SK-N-SH (cell line): ENCODE measurements around the gene UQCR10. TPM values are rescaled to one million over a fixed set of nuclear protein-coding genes. Genes with fewer than 3 reads are reported as not detected.

Experiments used
- CTCF ChIA-PET: fragments of 300-600, 350-600 bp; formaldehyde crosslinking; extraction: SDS; loops from one replicate; lab custom pipeline; 2021; lab: Yijun Ruan, JAX
- POLR2A ChIA-PET: fragments of 350-600 bp; sonication (Branson Sonifier 250); formaldehyde crosslinking; extraction: SDS; loops from one replicate; lab custom pipeline; 2020; ENCODE audit warnings: antibody characterized with exemption, inconsistent platforms; lab: Yijun Ruan, JAX
- DNase-seq: peaks from one replicate; pipeline ENCODE4 v3.0.0; 2012
- H2AFZ ChIP-seq: fragments of 200-600 bp; sonication (generic); 2 replicates; pipeline ENCODE4 v1.8.1; 2016; ENCODE audit warnings: antibody characterized with exemption, mild to moderate bottlenecking, low read depth
- H3F3A ChIP-seq: fragments of 200-600 bp; sonication (generic); replicated peaks from 2 replicates; pipeline ENCODE3; 2016; ENCODE audit warnings: antibody characterized with exemption, mild to moderate bottlenecking; ENCODE audit not compliant: insufficient read depth
- H3K27ac ChIP-seq, 2 experiments: fragments of 200-500 bp in 1 of 2; fragments of 200-600 bp in 1 of 2; sonication (Bioruptor generic) in 1 of 2; sonication (generic), shearing (Covaris generic) in 1 of 2; 2 replicates each; pipeline versions ENCODE4 v1.5.1 to v1.6.1; 2014 to 2016; ENCODE audit warnings: low read depth in 2 of 2, inconsistent platforms in 1 of 2, low read length in 1 of 2, mild to moderate bottlenecking in 1 of 2, mixed read lengths in 1 of 2
- H3K27me3 ChIP-seq: fragments of 200-600 bp; sonication (generic), shearing (Covaris generic); 2 replicates; pipeline ENCODE4 v1.6.1; 2016; ENCODE audit warnings: mixed run types; ENCODE audit not compliant: insufficient read depth
- H3K36me3 ChIP-seq, 2 experiments: fragments of 200-500 bp in 1 of 2; fragments of 200-600 bp in 1 of 2; sonication (Bioruptor generic) in 1 of 2; sonication (generic) in 1 of 2; replicated peaks in 1 of 2; 2 replicates each; pipeline versions ENCODE3 to v1.5.1; 2014 to 2016; ENCODE audit warnings: low read length in 1 of 2, mild to moderate bottlenecking in 1 of 2; ENCODE audit not compliant: insufficient read depth in 2 of 2, control insufficient read depth in 1 of 2
- H3K4me1 ChIP-seq, 2 experiments: fragments of 200-500 bp in 1 of 2; fragments of 200-600 bp in 1 of 2; sonication (Bioruptor generic) in 1 of 2; sonication (generic), shearing (Covaris generic) in 1 of 2; 2 replicates each; pipeline versions ENCODE4 v1.5.1 to v1.6.1; 2014 to 2016; ENCODE audit warnings: low read depth in 1 of 2, low read length in 1 of 2, mixed run types in 1 of 2; ENCODE audit not compliant: insufficient read depth in 2 of 2, control insufficient read depth in 1 of 2
- H3K4me2 ChIP-seq: fragments of 200-600 bp; sonication (generic), shearing (Covaris generic); 2 replicates; pipeline ENCODE4 v1.6.1; 2017; ENCODE audit warnings: mixed run types
- H3K4me3 ChIP-seq, 2 experiments: fragments of 200-500 bp in 1 of 2; fragments of 200-600 bp in 1 of 2; sonication (Bioruptor generic) in 1 of 2; sonication (generic), shearing (Covaris generic) in 1 of 2; 2 replicates each; pipeline versions ENCODE4 v1.5.1 to v1.8.1; 2014 to 2016; ENCODE audit warnings: low read depth in 2 of 2, inconsistent platforms in 1 of 2, low read length in 1 of 2, mild to moderate bottlenecking in 1 of 2, mixed read lengths in 1 of 2, moderate library complexity in 1 of 2
- H3K79me2 ChIP-seq: fragments of 200-600 bp; sonication (generic); 2 replicates; pipeline ENCODE4 v1.8.1; 2017; ENCODE audit warnings: mild to moderate bottlenecking; ENCODE audit not compliant: insufficient read depth
- H3K9ac ChIP-seq: fragments of 200-600 bp; sonication (generic); 2 replicates; pipeline ENCODE4 v1.6.1; 2017; ENCODE audit warnings: mixed run types
- H3K9me2 ChIP-seq: fragments of 200-600 bp; sonication (generic); 2 replicates; pipeline ENCODE4 v1.6.1; 2017; ENCODE audit warnings: mixed run types
- H3K9me3 ChIP-seq: fragments of 200-600 bp; sonication (generic); 2 replicates; pipeline ENCODE4 v1.6.1; 2017; ENCODE audit warnings: mixed run types, mild to moderate bottlenecking, moderate library complexity
- H4K20me1 ChIP-seq: fragments of 200-600 bp; sonication (generic); 2 replicates; pipeline ENCODE4 v1.6.1; 2017; ENCODE audit warnings: mild to moderate bottlenecking, mixed run types; ENCODE audit not compliant: insufficient read depth
- ELF1 ChIP-seq: IDR thresholded peaks from 2 replicates; pipeline ENCODE4 v1.4.0; 2012
- FOSL2 ChIP-seq: IDR thresholded peaks from 2 replicates; pipeline ENCODE4 v1.4.0; 2012; ENCODE audit warnings: low read depth, mild to moderate bottlenecking, moderate library complexity, borderline replicate concordance
- FOXJ3 ChIP-seq: sonication (generic); formaldehyde crosslinking; IDR thresholded peaks from 2 replicates; pipeline ENCODE4 v1.5.1; 2020; ENCODE audit warnings: mild to moderate bottlenecking, missing genetic modification reagents
- GATA2 ChIP-seq: sonication (generic); formaldehyde crosslinking; IDR thresholded peaks from 2 replicates; pipeline ENCODE4 v1.5.0; 2020; ENCODE audit warnings: mild to moderate bottlenecking, missing genetic modification reagents
- MEF2A ChIP-seq: IDR thresholded peaks from 2 replicates; pipeline ENCODE4 v1.4.0; 2012; ENCODE audit warnings: low read depth, borderline replicate concordance
- MXI1 ChIP-seq: IDR thresholded peaks from 2 replicates; pipeline ENCODE4 v1.6.1; 2012; ENCODE audit warnings: mild to moderate bottlenecking, low read depth, low read length, improper control_type of control experiment
- NRF1 ChIP-seq: IDR thresholded peaks from 2 replicates; pipeline ENCODE4 v1.6.1; 2012; ENCODE audit warnings: low read depth, mild to moderate bottlenecking, low read length
- PBX3 ChIP-seq: IDR thresholded peaks from 2 replicates; pipeline ENCODE4; 2012
- POLR2AphosphoS5 ChIP-seq: IDR thresholded peaks from 2 replicates; pipeline ENCODE4 v1.6.1; 2012; ENCODE audit warnings: low read depth, low read length
- SIN3A ChIP-seq: IDR thresholded peaks from 2 replicates; pipeline ENCODE4 v1.6.1; 2012; ENCODE audit warnings: low read depth, mild to moderate bottlenecking, low read length, moderate library complexity, borderline replicate concordance
- SMC3 ChIP-seq: IDR thresholded peaks from 2 replicates; pipeline ENCODE4 v1.6.1; 2012; ENCODE audit warnings: low read depth, low read length, improper control_type of control experiment
- TAF1 ChIP-seq: IDR thresholded peaks from 2 replicates; pipeline ENCODE4 v1.6.1; 2012; ENCODE audit warnings: low read depth, mild to moderate bottlenecking, low read length, moderate library complexity, borderline replicate concordance
- TCF12 ChIP-seq: IDR thresholded peaks from 2 replicates; pipeline ENCODE4 v1.4.0; 2012
- WGBS: methylation state at CpG from one replicate; pipeline ENCODE4 v1.1.6; 2017; ENCODE audit warnings: low lambda C conversion rate; 5-methylcytosine and 5-hydroxymethylcytosine counted together
- polyA plus RNA-seq, 3 experiments: library from polyadenylated mRNA; depleted of rRNA; stranded (reverse); fragments of >200 nt; gene quantifications; 2 replicates each; pipeline ENCODE4 v1.2.3, GENCODE V29; 2012

Gene UQCR10
- polyA plus RNA-seq, 1 of the 3 experiments (the other 2 are of a cell fraction): 248 TPM

DNA sequence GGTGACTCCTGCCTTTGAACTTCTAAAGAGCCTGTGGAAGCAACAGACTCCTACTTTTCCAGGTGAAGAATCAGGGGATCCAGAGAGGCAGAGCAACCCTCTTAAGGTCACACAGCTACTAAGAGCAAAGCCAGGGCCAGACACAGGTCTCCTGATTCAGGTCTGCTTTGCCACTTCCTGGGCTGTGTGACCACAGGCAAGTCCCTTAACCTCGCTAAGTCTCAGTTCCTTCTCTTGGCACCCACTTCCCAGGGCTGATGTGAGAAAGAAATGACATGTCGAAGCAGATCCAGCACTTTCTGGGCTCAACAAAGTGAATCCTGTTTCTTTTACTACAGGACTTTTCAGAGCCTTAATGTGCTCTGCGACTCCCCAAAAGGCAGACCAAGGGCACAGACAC, 30.2 kb downstream of the UQCR10 start:
- POLR2A ChIA-PET: no interaction called here
- no peaks in the 10 kb centered on the region for H3K9me3 ChIP-seq
- WGBS: 97% methylated on average over 3 of the region's 3 CpGs

DNA sequence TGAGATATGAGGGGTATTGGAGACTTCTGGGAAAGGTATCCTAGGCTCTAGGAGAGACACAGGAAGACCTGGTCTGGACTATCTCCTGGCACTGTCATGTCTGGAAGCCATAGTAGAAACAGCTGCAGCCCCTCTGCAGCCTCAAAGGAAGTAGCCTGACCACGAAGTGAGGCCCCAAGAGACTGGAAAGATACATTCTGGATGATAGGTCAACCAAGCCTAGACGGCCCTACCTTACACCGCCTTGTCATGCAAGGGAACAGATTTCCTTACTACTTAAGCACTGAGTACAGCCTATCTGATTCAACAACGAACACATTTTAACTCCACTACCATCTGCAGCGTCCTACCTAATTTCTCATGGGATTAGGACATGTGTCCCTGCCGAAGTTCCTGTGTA, 31.1 kb downstream of the UQCR10 start:
- Histone ChIP-seq H3K4me3 (peak overlapping the region in 1 of 2 experiments; percentile 44; a peak in 1 of 4 replicates), H3K9me3 (no peaks in the 10 kb centered on the region), H4K20me1 (no peaks in the 10 kb centered on the region), H2AFZ (no peak overlapping the region), H3K9me2 (no peaks in the 10 kb centered on the region), H3K36me3 (peaks cover 36 to 43% of the 10 kb centered on the region in 2 experiments), H3K27ac (peak overlapping the region; percentile 83 to 89), H3F3A (no peaks in the 10 kb centered on the region), H3K9ac (peak overlapping the region; percentile 61; the same call in 1 of the 2 replicates), H3K79me2 (peaks cover 14% of the 10 kb centered on the region; the same call in 1 of the 2 replicates), H3K4me2 (peak overlapping the region; percentile 72), H3K4me1 (peaks cover 17 to 32% of the 10 kb centered on the region in 2 experiments), H3K27me3 (no peaks in the 10 kb centered on the region)
- peak; percentile 34; the same call in 1 of the 2 replicates for TF ChIP-seq TCF12
- TF ChIP-seq NRF1: no peak
- POLR2A ChIA-PET: no interaction called here
- CTCF ChIA-PET: interaction anchor here (4.0 kb wide), 1 partner anchor 207 kb away, joined by 14 read pairs; no protein-coding TSS in a partner anchor
- WGBS: 80% methylated on average over 4 of the region's 6 CpGs
- DNase-seq: no peak

More for the DNA sequence above, 30.2 kb downstream of the UQCR10 start:
- CTCF ChIA-PET: no interaction called here
- Histone ChIP-seq H2AFZ (no peak overlapping the region), H3K4me1 (peaks cover 17 to 32% of the 10 kb centered on the region in 2 experiments), H3K4me2 (no peak overlapping the region), H3K9ac (no peak overlapping the region), H4K20me1 (no peaks in the 10 kb centered on the region), H3K9me2 (no peaks in the 10 kb centered on the region), H3K36me3 (peaks cover 37 to 48% of the 10 kb centered on the region in 2 experiments), H3K27ac (no peak overlapping the region), H3K79me2 (peaks cover 14% of the 10 kb centered on the region; the same call in 1 of the 2 replicates), H3K4me3 (no peak overlapping the region), H3K27me3 (no peaks in the 10 kb centered on the region), H3F3A (no peaks in the 10 kb centered on the region)
- no peak for TF ChIP-seq GATA2 (CRISPR knock-in tag)
- TF ChIP-seq FOXJ3: no peak
- no peak for TF ChIP-seq SMC3
- no peak for TF ChIP-seq MXI1
- no peak for DNase-seq

DNA sequence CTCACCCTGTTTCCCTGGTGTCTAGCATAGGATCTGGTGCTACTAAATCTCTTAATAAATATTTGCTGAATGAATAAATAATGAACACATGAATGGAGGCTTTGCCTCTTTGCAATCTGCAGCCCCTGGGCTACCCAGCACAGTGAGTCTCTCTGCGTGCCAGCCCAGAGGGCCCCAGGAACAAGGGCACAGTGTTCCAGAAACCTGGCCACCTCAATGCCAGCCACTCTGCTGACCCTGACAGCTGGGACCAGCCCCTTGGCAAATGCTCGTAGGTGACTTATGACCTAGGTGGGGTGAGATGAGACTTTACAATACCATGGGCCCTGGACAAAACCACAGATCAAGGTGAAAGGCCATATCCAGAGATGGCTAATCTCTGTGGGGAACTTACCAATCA, 31.6 kb downstream of the UQCR10 start:
- H3K4me1 ChIP-seq: peaks cover 17 to 32% of the 10 kb centered on the region in 2 experiments
- no peaks in the 10 kb centered on the region for H3F3A ChIP-seq
- H4K20me1 ChIP-seq: no peaks in the 10 kb centered on the region
- no peaks in the 10 kb centered on the region for H3K9me3 ChIP-seq
- H3K36me3 ChIP-seq: peaks cover 39 to 46% of the 10 kb centered on the region in 2 experiments
- no peak for DNase-seq
- peak overlapping the region; percentile 6 to 44; a peak in 2 of 4 replicates for H3K4me3 ChIP-seq
- H3K9me2 ChIP-seq: no peaks in the 10 kb centered on the region
- no peak for TF ChIP-seq ELF1
- no peak for TF ChIP-seq FOSL2
- no peak for TF ChIP-seq SIN3A
- no peak for TF ChIP-seq MEF2A
- TF ChIP-seq TCF12: no peak
- TF ChIP-seq SMC3: no peak
- no peak for TF ChIP-seq TAF1
- TF ChIP-seq PBX3: no peak
- TF ChIP-seq FOXJ3: no peak
- no peak for TF ChIP-seq POLR2AphosphoS5
- H3K27me3 ChIP-seq: no peaks in the 10 kb centered on the region
- ChIA-PET POLR2A (no interaction called here), CTCF (interaction anchor here (4.0 kb wide), 1 partner anchor 206 kb away, joined by 14 read pairs; no protein-coding TSS in a partner anchor)
- WGBS: 14% methylated on average over 1 of the region's 2 CpGs
- peak overlapping the region; percentile 59; the same call in 1 of the 2 replicates for H2AFZ ChIP-seq
- H3K9ac ChIP-seq: peak overlapping the region; percentile 61
- H3K79me2 ChIP-seq: peaks cover 14% of the 10 kb centered on the region; the same call in 1 of the 2 replicates
- peak overlapping the region; percentile 72 for H3K4me2 ChIP-seq
- peak overlapping the region; percentile 83 to 89 for H3K27ac ChIP-seq
